Measurements from ENCODE around the gene WNT3A. TPM values are rescaled to one million over a fixed set of nuclear protein-coding genes. Genes with fewer than 3 reads are reported as not detected.
"Not testable (repeated sequence)": the region's sequence is repeated elsewhere in the genome, so short reads cannot be mapped to it uniquely, and the experiment has no call there.

Gene WNT3A
- total and polyA plus RNA-seq, 2 experiments from 2014 or later = 0.07 to 0.65 TPM

- H2AFZ ChIP-seq; H3K36me3 Mint-ChIP-seq (ENCODE audit: low read depth); H3K4me2 ChIP-seq; H3K27me3 ChIP-seq (ENCODE audit: insufficient read depth); ATAC-seq; H3K27ac ChIP-seq (ENCODE audit: low read depth); H3K27me3 Mint-ChIP-seq (ENCODE audit: insufficient read depth, low read depth, poor library complexity); H3K9me2 ChIP-seq (ENCODE audit: insufficient read depth); H3K27ac Mint-ChIP-seq; H3K4me1 Mint-ChIP-seq; H3K9me3 Mint-ChIP-seq; H4K20me1 ChIP-seq (replicated peaks; ENCODE audit: insufficient read depth); H3K4me3 Mint-ChIP-seq; H3K36me3 ChIP-seq (ENCODE audit: insufficient read depth); DNase-seq (ENCODE audit: low spot score); H3F3A ChIP-seq (replicated peaks; ENCODE audit: low read depth); H3K4me1 ChIP-seq (ENCODE audit: insufficient read depth); H3K4me3 ChIP-seq; H3K79me2 ChIP-seq (replicated peaks; ENCODE audit: insufficient read depth): not testable (repeated sequence)
- TF ChIP-seq CTCF (conservative IDR thresholded peaks at IDR 0.05; ENCODE audit: low read depth in 2 of 2) = peak; percentile 43
Measured at GRCh38 chr1:227966733-227967132, 40.1 kb upstream of the WNT3A start.

GRCh38 chr1:227967815-227968214 is 39.0 kb upstream of the WNT3A start:
- not testable (repeated sequence) for H3K4me3 ChIP-seq; H3K4me2 ChIP-seq; DNase-seq (ENCODE audit: low spot score); H3K27ac ChIP-seq (ENCODE audit: low read depth); H4K20me1 ChIP-seq (replicated peaks; ENCODE audit: insufficient read depth); H3K27ac Mint-ChIP-seq; H3K27me3 ChIP-seq (ENCODE audit: insufficient read depth); H3K27me3 Mint-ChIP-seq (ENCODE audit: insufficient read depth, low read depth, poor library complexity); H3K4me3 Mint-ChIP-seq; H3K36me3 ChIP-seq (ENCODE audit: insufficient read depth); H3F3A ChIP-seq (replicated peaks; ENCODE audit: low read depth); H3K9me2 ChIP-seq (ENCODE audit: insufficient read depth); ATAC-seq; H2AFZ ChIP-seq; H3K4me1 ChIP-seq (ENCODE audit: insufficient read depth); H3K9me3 Mint-ChIP-seq; H3K4me1 Mint-ChIP-seq; H3K36me3 Mint-ChIP-seq (ENCODE audit: low read depth); H3K79me2 ChIP-seq (replicated peaks; ENCODE audit: insufficient read depth)
- peak; percentile 39 to 50; a peak in 3 of 4 replicates for TF ChIP-seq CTCF (conservative IDR thresholded peaks at IDR 0.05; ENCODE audit: low read depth in 2 of 2)

- not testable (repeated sequence) for H3K4me3 Mint-ChIP-seq; H3K4me3 ChIP-seq; H3K27me3 Mint-ChIP-seq (ENCODE audit: insufficient read depth, low read depth, poor library complexity); H3K27ac ChIP-seq (ENCODE audit: low read depth); H3K4me2 ChIP-seq; ATAC-seq; H3K36me3 ChIP-seq (ENCODE audit: insufficient read depth); H3K27me3 ChIP-seq (ENCODE audit: insufficient read depth); H3K9me3 Mint-ChIP-seq; H3F3A ChIP-seq (replicated peaks; ENCODE audit: low read depth); DNase-seq (ENCODE audit: low spot score); H3K36me3 Mint-ChIP-seq (ENCODE audit: low read depth); H3K4me1 ChIP-seq (ENCODE audit: insufficient read depth); H3K79me2 ChIP-seq (replicated peaks; ENCODE audit: insufficient read depth); H3K27ac Mint-ChIP-seq; H3K9me2 ChIP-seq (ENCODE audit: insufficient read depth); H4K20me1 ChIP-seq (replicated peaks; ENCODE audit: insufficient read depth); H2AFZ ChIP-seq; H3K4me1 Mint-ChIP-seq
Measured at GRCh38 chr1:227970076-227970995, 36.5 kb upstream of the WNT3A start.

- not testable (repeated sequence) for H4K20me1 ChIP-seq (replicated peaks; ENCODE audit: insufficient read depth); H3K4me3 Mint-ChIP-seq
Measured at GRCh38 chr1:227971216-227971615, 35.6 kb upstream of the WNT3A start.

GRCh38 chr1:227971643-227972282 is 35.0 kb upstream of the WNT3A start:
- not testable (repeated sequence) for H3K9me3 Mint-ChIP-seq; H3K4me1 ChIP-seq (ENCODE audit: insufficient read depth); H3K27me3 Mint-ChIP-seq (ENCODE audit: insufficient read depth, low read depth, poor library complexity); H3K79me2 ChIP-seq (replicated peaks; ENCODE audit: insufficient read depth); DNase-seq (ENCODE audit: low spot score); H3F3A ChIP-seq (replicated peaks; ENCODE audit: low read depth); H3K9me2 ChIP-seq (ENCODE audit: insufficient read depth); H3K36me3 ChIP-seq (ENCODE audit: insufficient read depth); ATAC-seq; H2AFZ ChIP-seq; H3K4me1 Mint-ChIP-seq; H4K20me1 ChIP-seq (replicated peaks; ENCODE audit: insufficient read depth); H3K36me3 Mint-ChIP-seq (ENCODE audit: low read depth); H3K4me2 ChIP-seq; H3K27ac ChIP-seq (ENCODE audit: low read depth); H3K27ac Mint-ChIP-seq; H3K4me3 ChIP-seq; H3K4me3 Mint-ChIP-seq; H3K27me3 ChIP-seq (ENCODE audit: insufficient read depth)

More at GRCh38 chr1:227971216-227971615, 35.6 kb upstream of the WNT3A start:
- H3K79me2 ChIP-seq (replicated peaks; ENCODE audit: insufficient read depth); H3K4me3 ChIP-seq; H2AFZ ChIP-seq; H3K9me3 Mint-ChIP-seq; ATAC-seq; H3K9me2 ChIP-seq (ENCODE audit: insufficient read depth); H3K36me3 Mint-ChIP-seq (ENCODE audit: low read depth); H3K4me2 ChIP-seq; DNase-seq (ENCODE audit: low spot score); H3K4me1 Mint-ChIP-seq; H3K27me3 ChIP-seq (ENCODE audit: insufficient read depth); H3K4me1 ChIP-seq (ENCODE audit: insufficient read depth); H3F3A ChIP-seq (replicated peaks; ENCODE audit: low read depth); H3K27ac ChIP-seq (ENCODE audit: low read depth); H3K36me3 ChIP-seq (ENCODE audit: insufficient read depth); H3K27me3 Mint-ChIP-seq (ENCODE audit: insufficient read depth, low read depth, poor library complexity); H3K27ac Mint-ChIP-seq: not testable (repeated sequence)

All from GM23338 (cell line).